A204.1 (cell line): ENCODE results near the gene PREX1.

Experiments
- FAIRE-seq: peaks from 2 replicates; lab custom pipeline; 2012; peaks lifted over from hg19 to GRCh38; lab: Jason Lieb, UNC

PREX1 gene

GRCh38 chr20:48716541-48716940 is 111.3 kb downstream of the PREX1 start:
- FAIRE-seq = no peak

- no peak for FAIRE-seq
Measured at GRCh38 chr20:48716086-48716485, 111.7 kb downstream of the PREX1 start.

- FAIRE-seq = no peak
Measured at GRCh38 chr20:48714764-48715163, 113.0 kb downstream of the PREX1 start.

DNA sequence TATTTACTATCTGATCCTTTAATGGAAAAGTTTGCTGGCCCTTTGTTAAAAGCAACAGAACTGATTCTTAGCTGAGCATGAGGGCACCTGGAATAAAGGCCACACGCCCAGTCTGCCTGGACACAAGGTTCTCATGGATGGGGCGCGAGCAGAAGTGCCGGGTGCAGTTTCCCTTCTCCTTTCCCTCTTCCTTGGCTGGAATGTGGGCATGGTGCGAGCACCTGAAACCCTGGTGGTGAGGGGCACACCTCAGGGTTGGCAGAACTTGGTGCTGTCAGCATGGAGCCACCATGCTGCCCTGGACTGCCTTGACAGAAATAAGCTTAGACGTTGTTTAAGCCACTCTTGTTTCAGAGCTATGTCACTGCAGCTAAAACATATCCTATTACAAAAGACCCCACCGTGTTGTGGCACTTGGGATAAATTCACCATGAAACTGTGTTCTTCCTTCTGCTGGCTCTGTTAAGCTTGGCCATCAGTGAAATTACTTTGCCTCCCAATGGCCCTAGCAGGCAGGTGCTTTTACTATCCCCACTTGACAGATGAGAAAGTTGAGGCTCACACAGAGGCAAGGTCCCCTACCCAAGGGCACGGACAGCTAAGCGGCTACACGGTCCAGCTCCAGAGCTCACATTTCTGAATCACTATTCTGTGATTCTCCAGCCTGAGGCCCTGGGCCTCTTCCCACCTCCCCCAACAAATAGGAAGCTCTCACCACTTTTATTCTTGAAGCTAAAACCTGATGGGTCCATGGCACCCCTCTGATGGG is 115.9 kb downstream of the PREX1 start:
- FAIRE-seq = no peak

DNA sequence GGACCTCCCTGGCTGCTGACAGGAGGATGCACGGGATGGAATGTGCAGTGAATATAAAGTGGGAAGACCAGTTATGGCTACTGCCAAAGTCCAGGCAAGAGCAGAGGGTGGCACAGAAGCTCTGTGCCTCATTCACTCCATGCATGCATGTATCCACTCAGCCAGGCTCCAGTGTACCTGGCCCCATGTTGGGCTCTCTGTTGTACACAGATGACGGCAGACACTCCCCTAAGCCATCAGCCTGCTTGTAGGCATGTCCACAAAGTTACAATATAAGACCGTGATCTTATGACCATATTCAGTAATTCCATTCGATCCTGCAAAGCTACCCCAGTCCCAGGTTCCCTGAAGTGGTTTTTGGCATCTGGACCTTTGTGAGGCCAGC is 116.8 kb downstream of the PREX1 start:
- no peak for FAIRE-seq

DNA sequence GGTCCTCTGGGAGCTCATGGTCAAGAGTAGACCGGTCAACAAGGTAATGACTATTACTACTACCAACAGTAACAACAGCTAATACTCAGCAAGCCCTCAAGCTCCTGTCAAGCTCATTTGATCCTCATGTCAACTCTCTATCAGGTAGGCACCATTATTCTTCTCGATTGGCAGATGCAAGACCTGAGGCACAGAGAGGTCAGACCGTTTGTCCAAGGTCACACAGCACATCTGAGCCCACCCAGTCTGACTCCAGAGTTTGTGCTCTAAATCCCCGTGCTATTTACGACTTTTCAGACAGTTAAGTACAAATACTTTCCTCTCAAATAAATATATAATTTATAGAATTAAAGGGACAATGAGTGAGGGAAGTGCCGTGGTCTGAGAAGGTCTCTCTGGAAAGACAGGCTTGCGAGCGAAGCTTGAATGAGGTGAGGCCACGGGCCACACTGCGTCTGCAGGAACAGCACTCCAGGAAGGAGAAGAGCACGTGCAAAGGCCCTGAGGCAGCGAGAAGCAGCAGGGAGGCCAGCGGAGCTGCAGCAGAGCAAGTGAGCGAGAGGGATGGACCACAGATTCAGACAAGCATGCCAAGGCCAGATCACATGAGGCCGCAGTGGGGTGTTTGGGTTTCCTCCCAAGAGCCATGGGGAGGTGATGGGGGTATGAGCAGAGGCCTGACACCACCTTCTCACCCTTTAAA is 117.3 kb downstream of the PREX1 start:
- FAIRE-seq = no peak

- no peak for FAIRE-seq
Measured at GRCh38 chr20:48709744-48710143, 118.1 kb downstream of the PREX1 start.

- no peak for FAIRE-seq
Measured at GRCh38 chr20:48709058-48709691, 118.6 kb downstream of the PREX1 start.

DNA sequence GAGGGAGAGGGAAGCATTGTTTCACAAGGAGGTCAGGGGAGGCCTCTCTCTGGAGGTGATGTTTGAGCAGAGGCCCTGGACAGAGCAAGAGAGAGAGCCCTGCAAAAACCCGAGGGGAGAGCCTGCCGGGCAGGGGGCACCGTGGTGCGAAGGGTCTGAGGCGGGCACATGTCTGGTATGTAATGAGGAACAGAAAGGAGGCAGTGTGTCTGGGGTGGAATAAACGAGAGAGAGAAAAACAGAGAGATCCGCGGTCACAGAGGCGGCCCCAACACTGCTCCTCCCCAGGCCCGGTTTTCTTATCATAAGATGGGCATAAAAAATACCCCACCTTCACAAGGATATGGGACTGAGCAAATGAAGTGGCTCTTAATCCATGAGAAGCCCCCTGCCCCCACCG is 119.2 kb downstream of the PREX1 start:
- no peak for FAIRE-seq

GRCh38 chr20:48708116-48708515 is 119.7 kb downstream of the PREX1 start:
- FAIRE-seq = no peak

DNA sequence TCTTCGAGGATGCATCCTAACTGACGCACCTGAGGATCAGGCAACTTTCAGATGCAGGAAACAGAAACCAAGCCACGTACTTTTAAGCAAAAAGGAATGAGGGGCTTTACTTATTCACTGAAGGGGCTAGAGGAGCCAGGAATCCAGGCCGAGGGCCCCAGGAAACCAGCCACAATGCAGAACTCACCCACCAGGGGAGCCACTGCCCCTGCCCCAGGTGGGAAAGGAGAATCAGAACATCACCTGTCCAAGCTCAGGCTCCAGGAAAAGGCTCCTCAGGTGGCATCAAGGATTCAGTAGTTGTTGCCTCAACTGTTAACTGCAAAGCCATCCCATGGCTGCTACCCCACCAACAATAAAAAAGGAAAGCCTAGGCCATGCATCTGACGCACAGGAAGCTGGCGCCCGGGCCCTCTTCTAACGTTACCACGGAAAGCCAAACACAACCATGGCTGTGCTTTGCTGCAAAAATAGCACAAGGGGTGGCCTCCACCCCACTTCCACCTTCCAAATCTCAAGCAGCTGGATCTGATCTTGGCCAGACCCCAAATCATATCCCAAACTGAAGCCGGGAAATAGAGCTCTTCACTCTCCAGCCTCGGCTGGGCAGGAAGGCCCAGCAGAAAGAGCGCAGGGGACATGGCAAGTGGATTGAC is 121.0 kb downstream of the PREX1 start:
- FAIRE-seq = no peak

DNA sequence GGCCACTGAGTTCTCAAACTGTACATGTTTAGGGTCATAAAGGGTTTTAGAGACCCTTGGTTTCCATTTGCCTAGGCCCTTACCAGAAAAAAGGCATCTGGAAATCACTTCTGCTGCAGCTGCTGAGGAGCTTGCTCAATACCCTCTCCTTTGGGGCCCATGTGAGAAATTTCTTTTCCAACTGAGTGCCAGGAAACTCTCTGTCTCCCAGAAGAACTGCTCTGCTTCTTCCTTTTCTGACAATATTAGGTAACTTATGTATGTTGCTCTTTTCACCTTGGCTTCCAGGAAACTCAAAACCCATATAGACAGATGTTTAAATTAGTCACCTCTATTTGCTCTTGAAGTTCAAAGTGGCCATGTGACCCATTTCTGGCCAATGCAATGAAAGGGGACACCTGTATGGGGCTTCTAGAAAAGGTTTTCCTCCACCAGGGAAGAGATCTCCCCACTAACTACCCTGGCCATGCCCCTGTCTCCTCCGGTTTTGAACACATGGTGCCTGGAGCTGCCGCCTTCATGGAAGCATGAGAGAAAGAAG is 121.6 kb downstream of the PREX1 start:
- no peak for FAIRE-seq

- FAIRE-seq = no peak
Measured at GRCh38 chr20:48705240-48706115, 122.3 kb downstream of the PREX1 start.

DNA sequence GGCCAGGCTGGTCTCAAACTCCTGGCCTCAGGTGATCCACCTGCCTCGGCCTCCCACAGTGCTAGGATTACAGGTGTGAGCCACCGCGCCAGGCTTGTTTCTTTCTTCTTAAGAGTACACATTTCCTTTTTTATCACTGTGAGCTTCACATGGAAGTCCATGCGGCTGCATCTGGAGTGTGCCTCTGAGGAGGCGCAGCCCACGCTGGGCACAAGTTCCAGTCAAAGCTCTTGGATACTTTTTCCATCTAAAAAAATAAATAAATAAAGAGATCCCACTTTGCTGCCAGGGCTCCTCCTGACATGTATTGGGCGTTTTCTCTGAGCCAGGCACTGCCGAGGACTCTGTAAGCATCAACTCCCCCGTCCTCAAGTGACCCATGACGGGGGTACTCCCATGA is 123.0 kb downstream of the PREX1 start:
- FAIRE-seq = no peak

DNA sequence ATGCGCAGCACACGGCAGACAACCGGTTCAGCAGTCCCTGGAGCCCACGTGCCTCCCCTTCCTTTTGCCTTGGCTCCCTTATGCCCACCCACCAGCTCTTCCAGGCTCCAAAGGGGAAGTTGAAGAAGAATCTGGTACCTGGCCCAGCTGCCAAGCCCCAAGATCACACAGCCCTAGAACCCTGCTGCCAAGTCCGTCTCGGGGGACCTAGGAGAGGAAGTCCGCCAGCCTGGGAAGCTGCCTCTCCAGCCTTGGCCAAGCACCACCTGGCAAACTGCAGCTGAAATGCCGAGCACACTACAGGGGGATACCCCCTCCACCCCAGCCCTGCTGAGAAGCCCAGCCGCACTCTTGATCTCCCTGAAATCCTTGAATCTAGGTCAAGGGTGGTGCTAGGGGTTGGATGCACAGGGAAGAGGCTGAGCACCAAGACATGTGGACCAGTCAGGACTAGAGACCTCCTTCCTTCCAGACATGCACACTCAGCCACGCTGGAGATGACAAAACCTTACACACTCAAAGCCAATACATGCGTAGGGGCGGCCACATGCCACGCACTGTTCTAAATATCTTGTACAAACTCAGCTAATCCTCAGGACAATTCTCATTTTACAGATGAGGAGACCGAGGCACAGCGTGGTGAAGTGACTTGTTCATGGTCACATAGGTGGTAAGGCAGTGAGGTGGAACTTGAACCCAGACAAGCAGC is 124.1 kb downstream of the PREX1 start:
- no peak for FAIRE-seq

DNA sequence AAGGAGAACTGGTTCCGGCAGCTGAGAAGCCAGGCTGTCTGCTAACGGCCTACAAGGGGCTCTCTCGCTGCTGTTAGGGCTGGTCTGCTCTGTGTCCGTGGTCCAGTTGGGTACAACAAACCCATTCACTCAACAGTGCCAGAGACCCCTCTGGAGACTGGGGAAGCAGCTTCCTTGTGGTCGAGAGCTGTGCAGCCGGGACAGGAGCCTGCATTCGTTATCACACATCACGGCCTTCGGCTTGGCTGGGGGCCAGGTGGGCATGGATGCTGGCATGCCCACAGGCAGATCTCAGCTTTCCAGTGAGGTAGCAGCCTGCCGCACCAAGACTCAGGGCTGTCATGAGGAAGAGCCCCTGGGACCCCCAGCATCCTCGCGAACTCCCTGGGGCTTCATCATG is 124.7 kb downstream of the PREX1 start:
- FAIRE-seq = no peak

DNA sequence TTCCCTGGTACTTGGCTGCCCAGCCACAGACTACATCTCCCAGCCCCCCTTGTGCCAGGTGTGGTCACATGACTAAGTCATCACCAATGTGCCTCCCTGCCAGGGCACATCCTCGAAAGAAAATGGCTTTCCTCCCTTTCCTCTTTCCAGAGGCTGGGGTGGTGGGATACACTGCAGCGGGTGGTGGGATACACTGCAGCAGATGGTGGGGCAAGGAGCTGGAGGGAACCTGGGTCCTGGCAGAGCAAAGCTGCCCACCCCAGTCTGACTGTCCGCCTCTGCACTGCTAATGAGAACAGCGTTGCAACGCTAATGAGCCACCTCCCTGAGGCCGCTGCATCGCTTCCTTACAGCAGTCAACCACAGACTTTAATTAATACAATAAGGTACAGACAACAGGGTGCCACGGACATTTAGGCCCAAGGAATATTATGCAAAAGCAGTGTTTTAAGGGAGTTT is 125.3 kb downstream of the PREX1 start:
- FAIRE-seq = no peak

DNA sequence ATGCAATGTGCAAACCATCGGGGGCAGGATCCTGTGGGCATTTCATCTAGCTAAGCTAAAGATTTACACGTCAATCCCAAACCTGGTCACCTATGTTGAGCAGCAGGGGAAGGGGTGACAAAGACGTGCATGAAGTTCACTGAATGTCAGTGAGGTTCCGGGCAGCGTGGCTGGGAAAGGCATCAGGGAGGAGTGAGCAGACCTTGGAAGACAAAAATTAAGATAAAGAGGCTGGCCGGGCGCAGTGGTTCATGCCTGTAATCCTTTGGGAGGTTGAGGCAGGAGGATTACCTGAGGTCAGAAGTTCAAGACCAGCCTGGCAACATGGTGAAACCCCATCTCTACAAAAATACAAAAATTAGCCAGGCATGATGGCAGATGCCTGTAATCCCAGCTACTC is 126.1 kb downstream of the PREX1 start:
- no peak for FAIRE-seq

DNA sequence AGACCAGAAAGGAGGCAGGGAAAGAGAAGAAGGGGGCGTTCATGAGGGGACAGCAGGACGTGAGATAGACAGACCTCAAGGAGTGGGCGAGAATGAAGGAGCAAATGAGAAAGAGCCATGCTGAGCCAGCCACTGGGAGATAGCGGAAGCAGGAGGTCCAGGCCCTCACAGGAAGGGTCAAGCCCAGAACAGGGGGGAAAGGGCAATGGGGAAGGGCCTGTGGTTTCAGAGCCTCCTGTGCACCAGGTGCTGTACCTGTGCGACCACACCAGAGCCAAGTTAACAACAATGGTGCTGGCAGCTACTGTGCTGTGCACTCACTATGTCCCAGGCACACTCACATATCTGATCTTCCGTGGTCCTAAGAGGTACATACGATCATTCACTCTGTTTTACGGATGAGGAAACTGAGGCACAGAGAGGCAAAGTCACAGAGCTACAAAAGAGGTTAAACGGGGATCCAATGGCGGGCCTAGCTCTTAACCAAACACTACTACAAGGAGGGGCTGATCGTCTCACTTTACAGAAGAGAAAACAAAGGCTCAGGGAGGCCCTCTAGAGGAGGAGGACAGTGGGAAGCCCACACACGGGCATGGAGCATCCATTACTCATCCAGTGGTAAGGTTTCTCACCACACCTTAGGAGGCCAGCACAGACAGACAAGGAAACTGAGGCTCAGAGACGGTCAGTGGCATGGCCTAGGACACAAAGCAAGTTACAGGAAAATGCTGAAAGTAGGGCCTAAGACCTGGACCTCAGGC is 129.1 kb downstream of the PREX1 start:
- no peak for FAIRE-seq

DNA sequence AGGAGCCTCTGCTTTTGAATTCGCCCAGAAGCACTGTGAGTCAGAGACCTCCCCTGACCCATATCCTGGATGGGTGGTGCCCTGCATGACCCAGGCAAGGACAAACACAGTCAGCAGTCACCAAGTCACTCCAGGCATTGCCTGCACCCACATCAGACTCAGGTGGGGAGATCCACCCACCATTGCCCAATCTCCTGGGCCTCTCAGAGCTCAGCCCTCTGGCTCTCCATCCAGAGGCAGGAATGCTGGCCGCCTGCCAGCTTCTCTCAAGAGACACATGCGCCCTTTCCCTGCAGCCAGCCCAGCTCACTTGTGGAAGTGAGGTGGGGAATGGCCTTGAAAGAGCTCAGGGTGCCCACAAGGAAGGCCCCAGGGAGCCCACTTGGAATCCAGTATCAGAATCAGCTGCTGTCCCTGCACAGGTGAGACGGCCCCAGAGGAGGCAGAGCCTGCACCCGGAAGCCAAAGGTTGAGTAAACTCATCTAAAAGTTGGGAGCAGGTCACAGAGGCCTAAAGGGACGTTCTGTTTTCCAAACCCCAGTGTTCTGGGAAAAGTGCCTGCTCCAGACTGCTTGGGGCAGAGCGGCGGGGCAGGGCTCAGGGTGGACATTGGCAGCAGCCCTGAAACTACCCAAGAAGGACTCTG is 129.8 kb downstream of the PREX1 start:
- FAIRE-seq = no peak
